K562 (cell line): ENCODE data around the gene NIPBL. TPM values are rescaled to one million over a fixed set of nuclear protein-coding genes. Genes with fewer than 3 reads are reported as not detected.

Experiments used
- C11orf30 ChIP-seq: fragments of 450-650 bp; IDR thresholded peaks from 2 replicates; pipeline ENCODE4 v1.6.1; 2016; ENCODE audit warnings: low read depth, mild to moderate bottlenecking
- CREB5 ChIP-seq: fragments of 250-450 bp; sonication (Bioruptor Pico); IDR thresholded peaks from 2 replicates; pipeline ENCODE4 v1.5.0; 2020; ENCODE audit warnings: mild to moderate bottlenecking
- FUS ChIP-seq: fragments of 200-400 bp; formaldehyde crosslinking; optimal IDR thresholded peaks from 2 replicates; pipeline ENCODE3; 2017; ENCODE audit warnings: low read depth, low read length
- RBFOX2 ChIP-seq: fragments of 200-400 bp; formaldehyde crosslinking; IDR thresholded peaks from 2 replicates; pipeline ENCODE4 v1.6.1; 2017; ENCODE audit warnings: low read depth, mild to moderate bottlenecking, low read length, moderate library complexity
- REST ChIP-seq, 2 experiments: fragments of 450-650 bp; formaldehyde crosslinking in 1 of 2; IDR thresholded peaks; 2 replicates each; pipeline versions ENCODE4 v1.4.0 to v1.6.1; 2014 to 2020; ENCODE audit warnings: mild to moderate bottlenecking in 2 of 2, borderline replicate concordance in 1 of 2, low read depth in 1 of 2
- RFX7 ChIP-seq: fragments of 250-450 bp; sonication (Bioruptor Pico); IDR thresholded peaks from 2 replicates; pipeline ENCODE4 v1.5.1; 2021; ENCODE audit warnings: mild to moderate bottlenecking
- TAF9B ChIP-seq: fragments of 450-650 bp; IDR thresholded peaks from 2 replicates; pipeline ENCODE4 v1.6.1; 2018; ENCODE audit warnings: mild to moderate bottlenecking; ENCODE audit not compliant: partially characterized antibody
- ZBTB17 ChIP-seq: fragments of 450-650 bp; formaldehyde crosslinking; IDR thresholded peaks from 2 replicates; pipeline ENCODE4 v1.4.0; 2020; ENCODE audit warnings: mild to moderate bottlenecking
- ZNF444 ChIP-seq: fragments of 250-450 bp; sonication (Bioruptor Pico); IDR thresholded peaks from 2 replicates; pipeline ENCODE4 v1.4.0; 2020; ENCODE audit warnings: mild to moderate bottlenecking, moderate library complexity
- ZNF507 ChIP-seq: conservative IDR thresholded peaks from 2 replicates; pipeline ENCODE4 v1.6.1; 2017; ENCODE audit warnings: missing genetic modification characterization, missing compliant biosample characterization
- ZNF511 ChIP-seq: sonication (generic); formaldehyde crosslinking; IDR thresholded peaks from 2 replicates; pipeline ENCODE4 v1.8.0; 2022; ENCODE audit warnings: mild to moderate bottlenecking, missing genetic modification reagents
- ZNF584 ChIP-seq: fragments of 200-800 bp; sonication (Bioruptor generic); IDR thresholded peaks from 2 replicates; pipeline ENCODE4 v1.6.1; 2016; ENCODE audit warnings: low read depth, mild to moderate bottlenecking, missing genetic modification characterization, missing compliant biosample characterization
- ZNF830 ChIP-seq: fragments of 250-450 bp; sonication (Bioruptor Pico); IDR thresholded peaks from 2 replicates; pipeline ENCODE4 v1.5.0; 2021; ENCODE audit warnings: mild to moderate bottlenecking
- polyA plus RNA-seq, 8 experiments: library from polyadenylated mRNA; depleted of rRNA in 4 of 8; stranded (reverse) in 5 of 8; unstranded in 3 of 8; fragments of >200 nt; fragmentation: Nextera tagmentation in 2 of 8; fragmentation: Illumina TruSeq in 1 of 8; extraction: Ambion mirVana in 2 of 8; extraction: Trizol in 1 of 8; gene quantifications; 2 replicates each; pipeline versions ENCODE4 v1.2.1 to v1.2.3, GENCODE V29; 2011 to 2014; ENCODE audit warnings: inconsistent platforms in 1 of 8, missing spikeins in 1 of 8
- total RNA-seq, 7 experiments: library from RNA; depleted of rRNA in 6 of 7; stranded (reverse); fragments of >200 nt in 6 of 7; fragmentation: Illumina TruSeq in 2 of 7; extraction: Trizol in 2 of 7; gene quantifications; 2 replicates each; pipeline versions ENCODE4 v1.2.1 to v1.2.3, GENCODE V29; 2011 to 2021; ENCODE audit warnings: low replicate concordance in 1 of 7
- TF ChIP-seq, protein P1 (sequence below): fragments of 450-650 bp; conservative IDR thresholded peaks from 2 replicates; pipeline ENCODE4 v1.6.1; 2016; ENCODE audit warnings: missing genetic modification characterization, low read depth, mild to moderate bottlenecking, control low read depth, missing compliant biosample characterization
- TF ChIP-seq, protein P2 (sequence below): fragments of 450-650 bp; formaldehyde crosslinking; IDR thresholded peaks from 2 replicates; pipeline ENCODE4 v1.4.0; 2020; ENCODE audit warnings: mild to moderate bottlenecking

Gene NIPBL
- total and polyA plus RNA-seq, 9 of the 15 experiments (the other 6 are each of a cell fraction or from before 2014, with no cell fraction given): 12.9 to 56.7 (median 38.9) TPM

- no peak for TF ChIP-seq REST (IDR thresholded peaks at IDR 0.05; ENCODE audit: borderline replicate concordance)
- TF ChIP-seq REST (CRISPR knock-in tag; IDR thresholded peaks at IDR 0.05; ENCODE audit: low read depth): no peak
- TF ChIP-seq CREB5 (CRISPR knock-in tag): no peak
- TF ChIP-seq ZBTB17 (CRISPR knock-in tag): no peak
- no peak for TF ChIP-seq ZNF444 (CRISPR knock-in tag)
- peak; percentile 5 for TF ChIP-seq TAF9B
- peak; percentile 75 for TF ChIP-seq ZNF511 (CRISPR knock-in tag)
- TF ChIP-seq C11orf30: no peak
- TF ChIP-seq, protein P1, sequence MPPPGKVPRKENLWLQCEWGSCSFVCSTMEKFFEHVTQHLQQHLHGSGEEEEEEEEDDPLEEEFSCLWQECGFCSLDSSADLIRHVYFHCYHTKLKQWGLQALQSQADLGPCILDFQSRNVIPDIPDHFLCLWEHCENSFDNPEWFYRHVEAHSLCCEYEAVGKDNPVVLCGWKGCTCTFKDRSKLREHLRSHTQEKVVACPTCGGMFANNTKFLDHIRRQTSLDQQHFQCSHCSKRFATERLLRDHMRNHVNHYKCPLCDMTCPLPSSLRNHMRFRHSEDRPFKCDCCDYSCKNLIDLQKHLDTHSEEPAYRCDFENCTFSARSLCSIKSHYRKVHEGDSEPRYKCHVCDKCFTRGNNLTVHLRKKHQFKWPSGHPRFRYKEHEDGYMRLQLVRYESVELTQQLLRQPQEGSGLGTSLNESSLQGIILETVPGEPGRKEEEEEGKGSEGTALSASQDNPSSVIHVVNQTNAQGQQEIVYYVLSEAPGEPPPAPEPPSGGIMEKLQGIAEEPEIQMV (tag): no peak
- TF ChIP-seq ZNF584 (CRISPR knock-in tag): no peak
- no peak for TF ChIP-seq ZNF830 (CRISPR knock-in tag)
- TF ChIP-seq FUS: no peak
- TF ChIP-seq, protein P2, sequence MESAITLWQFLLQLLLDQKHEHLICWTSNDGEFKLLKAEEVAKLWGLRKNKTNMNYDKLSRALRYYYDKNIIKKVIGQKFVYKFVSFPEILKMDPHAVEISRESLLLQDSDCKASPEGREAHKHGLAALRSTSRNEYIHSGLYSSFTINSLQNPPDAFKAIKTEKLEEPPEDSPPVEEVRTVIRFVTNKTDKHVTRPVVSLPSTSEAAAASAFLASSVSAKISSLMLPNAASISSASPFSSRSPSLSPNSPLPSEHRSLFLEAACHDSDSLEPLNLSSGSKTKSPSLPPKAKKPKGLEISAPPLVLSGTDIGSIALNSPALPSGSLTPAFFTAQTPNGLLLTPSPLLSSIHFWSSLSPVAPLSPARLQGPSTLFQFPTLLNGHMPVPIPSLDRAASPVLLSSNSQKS (CRISPR knock-in tag): no peak
- peak; percentile 66 for TF ChIP-seq RBFOX2
- TF ChIP-seq ZNF507 (tag): no peak
- TF ChIP-seq RFX7 (CRISPR knock-in tag): no peak
Measured at GRCh38 chr5:36876965-36877666, 547 bp downstream of the NIPBL start (continued).
